ENCODE data around the gene ZNF148.

GRCh38 chr3:125357837-125358236 is 17.3 kb downstream of the ZNF148 start:
- TF ChIP-seq CTCF (IDR thresholded peaks at IDR 0.05) = no peak
- TF ChIP-seq POLR2AphosphoS5 (IDR thresholded peaks at IDR 0.05; ENCODE audit: low read depth, low read length) = no peak
- no peak for TF ChIP-seq REST (IDR thresholded peaks at IDR 0.05; ENCODE audit: insufficient read depth in 1 of 2, low read depth in 2 of 2, low read length in 1 of 2)
- TF ChIP-seq TCF7L2 (IDR thresholded peaks at IDR 0.05; ENCODE audit: low read depth, low read length) = no peak
